Uterus (tissue), 2 donors: ENCODE results near the gene KLK12.

Source experiments
- CTCF ChIP-seq, 4 experiments: fragments of 200-600 bp in 2 of 4; fragments of 450-650 bp in 2 of 4; sonication (generic) in 2 of 4; IDR thresholded peaks; one replicate each; pipeline ENCODE4 v1.5.1; 2016 to 2019; ENCODE audit warnings: antibody characterized with exemption in 4 of 4, mild to moderate bottlenecking in 2 of 4, moderate library complexity in 1 of 4
- POLR2A ChIP-seq, 2 donors: fragments of 450-650 bp; IDR thresholded peaks; one replicate each; pipeline ENCODE4 v1.6.1; 2016; ENCODE audit warnings: antibody characterized with exemption in 2 of 2, mild to moderate bottlenecking in 1 of 2, moderate library complexity in 1 of 2

GRCh38 chr19:51020988-51021651, 13.7 kb downstream of the KLK12 start:
- peak; percentile 39 to 73 (median 58) for TF ChIP-seq CTCF (IDR thresholded peaks at IDR 0.05)
- TF ChIP-seq POLR2A (IDR thresholded peaks at IDR 0.05), result no peak
